Keratinocyte (primary cell): ENCODE results near the gene TENT5A.

ENCODE experiments used
- EZH2 ChIP-seq: IDR thresholded peaks from one replicate; pipeline ENCODE4 v1.6.1; 2012; ENCODE audit warnings: inconsistent platforms, mild to moderate bottlenecking, low read length, moderate library complexity
- TF ChIP-seq, protein P1 (sequence below), 3 experiments: IDR thresholded peaks in 1 of 3; conservative IDR thresholded peaks in 1 of 3; optimal IDR thresholded peaks in 1 of 3; 2 replicates in 2 of 3; 3 replicates in 1 of 3; pipeline versions ENCODE3 to v1.5.1; 2011; ENCODE audit warnings: low read length in 3 of 3, mild to moderate bottlenecking in 3 of 3, moderate library complexity in 2 of 3, control low read depth in 1 of 3, inconsistent platforms in 1 of 3; ENCODE audit not compliant: insufficient read depth in 2 of 3; ENCODE audit errors: extremely low read depth in 1 of 3

DNA sequence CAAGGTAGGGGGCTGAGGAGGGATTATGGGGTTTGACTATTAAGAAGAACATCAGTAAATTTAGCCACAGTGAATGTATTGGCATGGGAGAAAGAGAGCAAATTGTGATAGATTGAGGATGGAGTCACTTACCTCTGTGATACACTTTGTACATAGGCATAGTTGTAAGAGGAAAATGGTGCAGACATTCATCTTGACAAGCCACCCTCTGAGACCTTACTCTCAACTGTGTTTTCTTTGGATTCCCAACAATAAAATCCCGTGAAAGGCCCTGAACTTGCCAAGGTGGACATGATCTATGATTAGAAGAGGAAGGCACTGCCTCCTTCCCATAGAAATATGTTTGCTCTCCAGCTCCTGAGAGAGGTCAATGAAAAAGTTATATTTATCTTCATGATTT lies 18.6 kb upstream of the TENT5A start:
- TF ChIP-seq, protein P1, sequence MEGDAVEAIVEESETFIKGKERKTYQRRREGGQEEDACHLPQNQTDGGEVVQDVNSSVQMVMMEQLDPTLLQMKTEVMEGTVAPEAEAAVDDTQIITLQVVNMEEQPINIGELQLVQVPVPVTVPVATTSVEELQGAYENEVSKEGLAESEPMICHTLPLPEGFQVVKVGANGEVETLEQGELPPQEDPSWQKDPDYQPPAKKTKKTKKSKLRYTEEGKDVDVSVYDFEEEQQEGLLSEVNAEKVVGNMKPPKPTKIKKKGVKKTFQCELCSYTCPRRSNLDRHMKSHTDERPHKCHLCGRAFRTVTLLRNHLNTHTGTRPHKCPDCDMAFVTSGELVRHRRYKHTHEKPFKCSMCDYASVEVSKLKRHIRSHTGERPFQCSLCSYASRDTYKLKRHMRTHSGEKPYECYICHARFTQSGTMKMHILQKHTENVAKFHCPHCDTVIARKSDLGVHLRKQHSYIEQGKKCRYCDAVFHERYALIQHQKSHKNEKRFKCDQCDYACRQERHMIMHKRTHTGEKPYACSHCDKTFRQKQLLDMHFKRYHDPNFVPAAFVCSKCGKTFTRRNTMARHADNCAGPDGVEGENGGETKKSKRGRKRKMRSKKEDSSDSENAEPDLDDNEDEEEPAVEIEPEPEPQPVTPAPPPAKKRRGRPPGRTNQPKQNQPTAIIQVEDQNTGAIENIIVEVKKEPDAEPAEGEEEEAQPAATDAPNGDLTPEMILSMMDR (optimal IDR thresholded peaks at IDR 0.05 in 1 of 3, IDR thresholded peaks at IDR 0.05 in 1 of 3, conservative IDR thresholded peaks at IDR 0.05 in 1 of 3; ENCODE audit: extremely low read depth in 1 of 3, insufficient read depth in 2 of 3, low read length in 3 of 3), result no peak
- no peak for TF ChIP-seq EZH2
